Tibial artery (tissue), 4 donors: Measurements from ENCODE around the gene TRMT1.

ENCODE experiments used
- DNase-seq, 2 donors: peaks; one replicate each; pipeline ENCODE4 v3.0.0-alpha.2; 2019
- H3K27ac ChIP-seq, 2 donors: fragments of 200-600 bp; sonication (generic) in 1 of 2; 1 replicate in 1 of 2; 2 replicates in 1 of 2; pipeline ENCODE4 v1.5.1; 2018 to 2019; ENCODE audit warnings: mild to moderate bottlenecking in 1 of 2
- H3K27me3 ChIP-seq, 2 donors: fragments of 200-600 bp; sonication (generic) in 1 of 2; one replicate each; pipeline versions ENCODE4 v1.5.1 to v1.6.0; 2016 to 2019
- H3K36me3 ChIP-seq, 3 donors: fragments of 200-600 bp; sonication (generic) in 2 of 3; one replicate each; pipeline ENCODE4 v1.5.1; 2016 to 2019; ENCODE audit warnings: mild to moderate bottlenecking in 2 of 3
- H3K4me1 ChIP-seq, 4 donors: fragments of 200-600 bp; sonication (generic) in 2 of 4; 1 replicate in 3 of 4; 2 replicates in 1 of 4; pipeline ENCODE4 v1.5.1; 2016 to 2019
- H3K4me3 ChIP-seq, 2 donors: fragments of 200-600 bp; sonication (generic) in 1 of 2; 1 replicate in 1 of 2; 2 replicates in 1 of 2; pipeline ENCODE4 v1.5.1; 2018 to 2019; ENCODE audit warnings: mild to moderate bottlenecking in 2 of 2
- H3K9me3 ChIP-seq, 3 donors: fragments of 200-600 bp; sonication (generic) in 1 of 3; one replicate each; pipeline ENCODE4 v1.5.1; 2016 to 2019
- CTCF ChIP-seq, 2 experiments: fragments of 200-600 bp in 1 of 2; fragments of 450-650 bp in 1 of 2; IDR thresholded peaks; one replicate each; pipeline ENCODE4 v1.5.1; 2017 to 2019; ENCODE audit warnings: antibody characterized with exemption in 2 of 2, mild to moderate bottlenecking in 1 of 2, moderate library complexity in 1 of 2
- intact Hi-C: fragments of 100-400 bp; cut with DNase I; formaldehyde crosslinking; loops from one replicate; pipeline ENCODE4 v1.15.0; 2023; ENCODE audit warnings: low total_unique reads

Gene TRMT1

GRCh38 chr19:13076320-13076719 lies 40.2 kb downstream of the TRMT1 start:
- H3K4me1 ChIP-seq = peaks cover 7 to 83% (median 52%) of the 10 kb centered on the region in 4 donors
- no peak for TF ChIP-seq CTCF (IDR thresholded peaks at IDR 0.05)
- H3K27ac ChIP-seq = peak overlapping the region; percentile 79 to 83
- intact Hi-C loops = no loop called here
- DNase-seq = no peak
- H3K4me3 ChIP-seq = no peak overlapping the region
- H3K27me3 ChIP-seq = no peaks in the 10 kb centered on the region
- no peaks in the 10 kb centered on the region for H3K9me3 ChIP-seq
- peaks cover 14 to 74% (median 21%) of the 10 kb centered on the region in 3 donors for H3K36me3 ChIP-seq

- no peak for DNase-seq
- no peaks in the 10 kb centered on the region for H3K9me3 ChIP-seq
- no peak for TF ChIP-seq CTCF (IDR thresholded peaks at IDR 0.05)
- H3K36me3 ChIP-seq = peaks cover 14 to 58% (median 21%) of the 10 kb centered on the region in 3 donors
- intact Hi-C loops = no loop called here
- H3K27me3 ChIP-seq = no peaks in the 10 kb centered on the region
- peaks cover 7 to 87% (median 65%) of the 10 kb centered on the region in 4 donors for H3K4me1 ChIP-seq
- H3K27ac ChIP-seq = peak overlapping the region; percentile 38 to 99
- no peak overlapping the region for H3K4me3 ChIP-seq
These were observed 42.2 kb downstream of the TRMT1 start for GRCh38 chr19:13074378-13074777.

GRCh38 chr19:13073263-13073662 lies 43.3 kb downstream of the TRMT1 start:
- H3K27me3 ChIP-seq = no peaks in the 10 kb centered on the region
- H3K9me3 ChIP-seq = no peaks in the 10 kb centered on the region
- peak overlapping the region; percentile 10 to 99 for H3K27ac ChIP-seq
- no peak for DNase-seq
- intact Hi-C loops = no loop called here
- peaks cover 0 to 87% (median 65%) of the 10 kb centered on the region in 4 donors for H3K4me1 ChIP-seq
- no peak overlapping the region for H3K4me3 ChIP-seq
- H3K36me3 ChIP-seq = peaks cover 14 to 50% (median 21%) of the 10 kb centered on the region in 3 donors
- no peak for TF ChIP-seq CTCF (IDR thresholded peaks at IDR 0.05)

GRCh38 chr19:13072188-13072908 lies 44.2 kb downstream of the TRMT1 start:
- no peaks in the 10 kb centered on the region for H3K27me3 ChIP-seq
- H3K27ac ChIP-seq = peak overlapping the region; percentile 10 to 99
- no peaks in the 10 kb centered on the region for H3K9me3 ChIP-seq
- no peak overlapping the region for H3K4me3 ChIP-seq
- peaks cover 0 to 87% (median 65%) of the 10 kb centered on the region in 4 donors for H3K4me1 ChIP-seq
- peaks cover 14 to 41% (median 21%) of the 10 kb centered on the region in 3 donors for H3K36me3 ChIP-seq
- no peak for DNase-seq
- no peak for TF ChIP-seq CTCF (IDR thresholded peaks at IDR 0.05)
- intact Hi-C loops = no loop called here

GRCh38 chr19:13071444-13072187 lies 44.9 kb downstream of the TRMT1 start:
- Histone ChIP-seq H3K4me1 (peaks cover 3 to 87% (median 65%) of the 10 kb centered on the region in 4 donors), H3K36me3 (peaks cover 14 to 34% (median 21%) of the 10 kb centered on the region in 3 donors), H3K27me3 (no peaks in the 10 kb centered on the region), H3K4me3 (no peak overlapping the region), H3K27ac (peak overlapping the region; percentile 92 to 99), H3K9me3 (no peaks in the 10 kb centered on the region)
- TF ChIP-seq CTCF (IDR thresholded peaks at IDR 0.05) = no peak
- no peak for DNase-seq
- intact Hi-C loops = no loop called here
